HFF-Myc (cell line): ENCODE data around the gene CCDC63.

Experiments
- DNase-seq: peaks from one replicate; pipeline ENCODE4 v3.0.0-alpha.2; 2011; ENCODE audit warnings: low read depth; ENCODE audit errors: extremely low read depth
- H3K4me3 ChIP-seq: replicated peaks from 2 replicates; pipeline ENCODE4 v1.5.1; 2011; ENCODE audit warnings: low read depth, mild to moderate bottlenecking, control low read depth, low read length
- CTCF ChIP-seq: IDR thresholded peaks from 2 replicates; pipeline ENCODE4 v1.5.1; 2012; ENCODE audit warnings: mild to moderate bottlenecking, low read depth, low read length, control low read depth; ENCODE audit errors: missing control alignments

Gene CCDC63

GRCh38 chr12:110922652-110923051, 75.9 kb downstream of the CCDC63 start:
- H3K4me3 ChIP-seq, result no peak overlapping the region
- DNase-seq, result no peak
- TF ChIP-seq CTCF, result no peak

- no peak for TF ChIP-seq CTCF
- no peak overlapping the region for H3K4me3 ChIP-seq
- no peak for DNase-seq
Measured at GRCh38 chr12:110923192-110923591, 76.4 kb downstream of the CCDC63 start.

GRCh38 chr12:110923692-110924334, 77.0 kb downstream of the CCDC63 start:
- no peak overlapping the region for H3K4me3 ChIP-seq
- TF ChIP-seq CTCF, result no peak
- no peak for DNase-seq

GRCh38 chr12:110927546-110927945, 80.8 kb downstream of the CCDC63 start:
- no peak overlapping the region for H3K4me3 ChIP-seq
- no peak for DNase-seq
- no peak for TF ChIP-seq CTCF

- no peak for TF ChIP-seq CTCF
- DNase-seq, result no peak
- H3K4me3 ChIP-seq, result no peak overlapping the region
Measured at GRCh38 chr12:110928700-110929099, 81.9 kb downstream of the CCDC63 start.

- H3K4me3 ChIP-seq, result no peak overlapping the region
- DNase-seq, result no peak
- TF ChIP-seq CTCF, result no peak
Measured at GRCh38 chr12:110929818-110930217, 83.0 kb downstream of the CCDC63 start.
